Naive B cell (primary cell): Measurements from ENCODE around the gene SLC16A13. TPM values are rescaled to one million over a fixed set of nuclear protein-coding genes. Genes with fewer than 3 reads are reported as not detected.
A peak's percentile ranks its signal among the peaks of the same experiment; 100 is the strongest.

Experiments
- ATAC-seq, 2 donors: fragments of 150-1000 bp; cut with Tn5 transposase; 2 replicates each; pipeline ENCODE4 v1.10.0; 2021; ENCODE audit warnings: low read depth in 2 of 2, mild to moderate bottlenecking in 2 of 2, moderate library complexity in 2 of 2
- DNase-seq: peaks from one replicate; pipeline ENCODE4 v3.0.0; 2022
- H3K27ac Mint-ChIP-seq, 6 donors: one replicate each; pipeline ENCODE4 v1.8.0; 2020 to 2022; ENCODE audit warnings: mild to moderate bottlenecking in 6 of 6, mixed read lengths in 6 of 6, moderate library complexity in 5 of 6, inconsistent platforms in 2 of 6
- H3K27me3 Mint-ChIP-seq, 3 donors: one replicate each; pipeline ENCODE4 v1.8.0; 2021 to 2022; ENCODE audit warnings: mixed read lengths in 3 of 3, mild to moderate bottlenecking in 1 of 3
- H3K36me3 Mint-ChIP-seq, 2 donors: one replicate each; pipeline ENCODE4 v1.8.0; 2020 to 2022; ENCODE audit warnings: mixed read lengths in 2 of 2, inconsistent platforms in 1 of 2, mild to moderate bottlenecking in 1 of 2
- H3K4me1 Mint-ChIP-seq, 3 donors: one replicate each; pipeline ENCODE4 v1.8.0; 2020 to 2022; ENCODE audit warnings: mixed read lengths in 3 of 3, inconsistent platforms in 1 of 3, mild to moderate bottlenecking in 1 of 3, moderate library complexity in 1 of 3
- H3K4me3 Mint-ChIP-seq, 8 donors: one replicate each; pipeline ENCODE4 v1.8.0; 2020 to 2022; ENCODE audit warnings: mild to moderate bottlenecking in 8 of 8, mixed read lengths in 8 of 8, moderate library complexity in 8 of 8, inconsistent platforms in 2 of 8
- H3K9me3 Mint-ChIP-seq, 7 donors: one replicate each; pipeline ENCODE4 v1.8.0; 2020 to 2022; ENCODE audit warnings: mixed read lengths in 7 of 7, mild to moderate bottlenecking in 5 of 7, inconsistent platforms in 2 of 7, moderate library complexity in 1 of 7
- polyA plus RNA-seq, 6 donors: library from polyadenylated mRNA; unstranded; fragments of 300-500 nt; fragmentation: Illumina TruSeq; gene quantifications; one replicate each; pipeline ENCODE4 v1.2.3, GENCODE V29; 2021; ENCODE audit warnings: low read depth in 6 of 6

Gene SLC16A13
- polyA plus RNA-seq, 6 donors from 2014 or later: 0.66 to 3.0 (median 2.4) TPM

- H3K4me3 Mint-ChIP-seq: no peak overlapping the region
- ATAC-seq (no peak), DNase-seq (no peak)
- peaks cover 39 to 62% (median 50%) of the 10 kb centered on the region in 3 donors for H3K4me1 Mint-ChIP-seq
- H3K9me3 Mint-ChIP-seq: peaks cover 0 to 2% (median 0%) of the 10 kb centered on the region in 7 donors
- no peaks in the 10 kb centered on the region for H3K27me3 Mint-ChIP-seq
- H3K27ac Mint-ChIP-seq: peak overlapping the region in 3 of 6 donors; percentile 49 to 80 (median 56)
- H3K36me3 Mint-ChIP-seq: no peaks in the 10 kb centered on the region
These were observed 10.6 kb upstream of the SLC16A13 start for GRCh38 chr17:7025245-7025644.

- H3K27me3 Mint-ChIP-seq: no peaks in the 10 kb centered on the region
These were observed 9.2 kb upstream of the SLC16A13 start for GRCh38 chr17:7026471-7027115.

GRCh38 chr17:7027335-7027734 is 8.5 kb upstream of the SLC16A13 start:
- Mint-ChIP-seq H3K36me3 (no peaks in the 10 kb centered on the region), H3K4me1 (peaks cover 35 to 47% (median 45%) of the 10 kb centered on the region in 3 donors), H3K27me3 (no peaks in the 10 kb centered on the region), H3K27ac (peak overlapping the region in 1 of 6 donors; percentile 77), H3K4me3 (no peak overlapping the region), H3K9me3 (peaks cover 0 to 2% (median 0%) of the 10 kb centered on the region in 7 donors)
- no peak for ATAC-seq
- DNase-seq: no peak

More at GRCh38 chr17:7026471-7027115, 9.2 kb upstream of the SLC16A13 start:
- peaks cover 0 to 2% (median 0%) of the 10 kb centered on the region in 7 donors for H3K9me3 Mint-ChIP-seq
- H3K36me3 Mint-ChIP-seq: no peaks in the 10 kb centered on the region
- H3K27ac Mint-ChIP-seq: peak overlapping the region in 1 of 6 donors; percentile 53
- no peak overlapping the region for H3K4me3 Mint-ChIP-seq
- ATAC-seq: no peak
- no peak for DNase-seq
- H3K4me1 Mint-ChIP-seq: peaks cover 36 to 54% (median 48%) of the 10 kb centered on the region in 3 donors

- DNase-seq: no peak
- ATAC-seq: no peak
- Mint-ChIP-seq H3K27ac (peak overlapping the region in 5 of 6 donors; percentile 30 to 90 (median 75)), H3K9me3 (no peaks in the 10 kb centered on the region), H3K36me3 (no peaks in the 10 kb centered on the region), H3K27me3 (no peaks in the 10 kb centered on the region), H3K4me3 (peak overlapping the region in 6 of 8 donors; percentile 26 to 84 (median 70)), H3K4me1 (peaks cover 29 to 39% (median 36%) of the 10 kb centered on the region in 3 donors)
These were observed 6.7 kb upstream of the SLC16A13 start for GRCh38 chr17:7029096-7029495.

DNA sequence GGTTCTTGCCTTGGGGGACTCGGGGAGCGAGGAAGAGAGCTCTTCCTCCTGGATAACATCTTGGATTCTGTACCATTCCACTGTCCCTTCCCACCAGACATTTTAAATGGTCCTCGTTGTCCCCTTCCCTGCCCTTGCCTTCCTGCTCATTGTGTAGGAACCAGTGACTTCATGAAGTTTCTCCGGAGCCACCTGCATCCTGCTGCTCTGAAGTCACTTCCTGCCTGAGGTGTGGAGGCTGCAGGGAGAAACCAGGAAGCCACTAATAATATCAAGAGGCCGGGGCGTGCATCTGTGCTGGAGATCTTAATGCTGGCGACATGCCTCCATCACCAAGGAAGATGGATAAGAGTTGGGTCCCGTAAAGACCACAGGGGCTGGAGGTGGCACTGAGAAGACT is 6.2 kb upstream of the SLC16A13 start:
- H3K36me3 Mint-ChIP-seq: no peaks in the 10 kb centered on the region
- peak overlapping the region; percentile 46 to 87 (median 74) for H3K4me3 Mint-ChIP-seq
- H3K9me3 Mint-ChIP-seq: no peaks in the 10 kb centered on the region
- H3K27ac Mint-ChIP-seq: peak overlapping the region in 5 of 6 donors; percentile 62 to 90 (median 84)
- no peaks in the 10 kb centered on the region for H3K27me3 Mint-ChIP-seq
- H3K4me1 Mint-ChIP-seq: peaks cover 31 to 34% (median 32%) of the 10 kb centered on the region in 3 donors
- peak; percentile 28 for DNase-seq
- ATAC-seq: peak; percentile 77 to 82

DNA sequence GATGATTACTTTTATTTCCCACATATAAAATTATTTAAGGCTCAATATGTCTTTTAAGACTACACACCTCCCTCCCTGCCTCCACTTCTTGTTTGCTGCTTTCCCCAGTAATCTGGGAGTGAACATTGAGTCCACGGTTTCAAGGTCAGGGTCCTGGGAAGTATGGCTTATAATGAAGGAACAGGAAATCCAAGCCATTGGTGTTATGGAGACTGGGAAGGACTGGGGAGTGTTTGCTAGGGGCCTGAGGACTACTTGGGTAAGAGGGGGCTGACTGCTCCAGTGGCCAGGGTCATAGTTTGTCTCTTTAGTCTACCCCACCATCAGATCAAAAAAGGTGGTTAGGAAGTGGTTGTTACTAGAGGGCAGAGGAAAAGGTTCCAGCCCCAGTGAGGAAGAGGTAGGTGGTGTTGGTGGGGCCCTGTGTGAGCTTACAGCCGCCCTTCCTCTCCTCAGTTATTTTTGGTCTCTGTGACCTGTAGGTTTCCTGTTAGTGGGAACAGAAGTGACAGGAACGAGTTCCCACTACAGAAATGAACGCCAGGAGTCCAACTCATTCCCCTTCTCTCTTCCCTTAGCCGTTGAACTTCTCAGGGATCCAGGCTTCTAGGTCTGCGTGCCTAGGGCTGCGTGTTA is 742 bp upstream of the SLC16A13 start:
- Mint-ChIP-seq H3K27me3 (no peaks in the 10 kb centered on the region), H3K9me3 (no peaks in the 10 kb centered on the region), H3K4me3 (peak overlapping the region; percentile 89 to 99 (median 96)), H3K36me3 (no peaks in the 10 kb centered on the region), H3K27ac (peak overlapping the region; percentile 97 to 100 (median 98)), H3K4me1 (peaks cover 42 to 59% (median 52%) of the 10 kb centered on the region in 3 donors)
- peak; percentile 18 to 20 for ATAC-seq
- no peak for DNase-seq

DNA sequence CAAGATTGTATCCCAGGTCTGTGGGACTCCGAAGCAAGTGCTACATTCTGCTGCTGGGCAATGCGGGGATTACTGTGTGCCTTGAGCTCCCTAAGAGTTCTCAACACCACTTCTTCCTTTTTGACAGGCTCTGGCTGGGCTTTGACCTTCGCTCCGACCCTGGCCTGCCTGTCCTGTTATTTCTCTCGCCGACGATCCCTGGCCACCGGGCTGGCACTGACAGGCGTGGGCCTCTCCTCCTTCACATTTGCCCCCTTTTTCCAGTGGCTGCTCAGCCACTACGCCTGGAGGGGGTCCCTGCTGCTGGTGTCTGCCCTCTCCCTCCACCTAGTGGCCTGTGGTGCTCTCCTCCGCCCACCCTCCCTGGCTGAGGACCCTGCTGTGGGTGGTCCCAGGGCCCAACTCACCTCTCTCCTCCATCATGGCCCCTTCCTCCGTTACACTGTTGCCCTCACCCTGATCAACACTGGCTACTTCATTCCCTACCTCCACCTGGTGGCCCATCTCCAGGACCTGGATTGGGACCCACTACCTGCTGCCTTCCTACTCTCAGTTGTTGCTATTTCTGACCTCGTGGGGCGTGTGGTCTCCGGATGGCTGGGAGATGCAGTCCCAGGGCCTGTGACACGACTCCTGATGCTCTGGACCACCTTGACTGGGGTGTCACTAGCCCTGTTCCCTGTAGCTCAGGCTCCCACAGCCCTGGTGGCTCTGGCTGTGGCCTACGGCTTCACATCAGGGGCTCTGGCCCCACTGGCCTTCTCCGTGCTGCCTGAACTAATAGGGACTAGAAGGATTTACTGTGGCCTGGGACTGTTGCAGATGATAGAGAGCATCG is 2.4 kb downstream of the SLC16A13 start:
- H3K4me3 Mint-ChIP-seq: peak overlapping the region in 6 of 8 donors; percentile 2 to 91 (median 60)
- H3K27me3 Mint-ChIP-seq: no peaks in the 10 kb centered on the region
- ATAC-seq: no peak
- H3K9me3 Mint-ChIP-seq: no peaks in the 10 kb centered on the region
- peak overlapping the region in 4 of 6 donors; percentile 16 to 84 (median 59) for H3K27ac Mint-ChIP-seq
- H3K4me1 Mint-ChIP-seq: peaks cover 48 to 54% (median 53%) of the 10 kb centered on the region in 3 donors
- DNase-seq: no peak
- no peaks in the 10 kb centered on the region for H3K36me3 Mint-ChIP-seq

GRCh38 chr17:7039832-7040231 is 4.0 kb downstream of the SLC16A13 start:
- Mint-ChIP-seq H3K4me1 (peaks cover 47 to 58% (median 55%) of the 10 kb centered on the region in 3 donors), H3K4me3 (peak overlapping the region in 3 of 8 donors; percentile 22 to 74 (median 29)), H3K27ac (peak overlapping the region in 3 of 6 donors; percentile 58 to 77 (median 64)), H3K9me3 (no peaks in the 10 kb centered on the region), H3K27me3 (no peaks in the 10 kb centered on the region), H3K36me3 (no peaks in the 10 kb centered on the region)
- DNase-seq (no peak), ATAC-seq (no peak)

DNA sequence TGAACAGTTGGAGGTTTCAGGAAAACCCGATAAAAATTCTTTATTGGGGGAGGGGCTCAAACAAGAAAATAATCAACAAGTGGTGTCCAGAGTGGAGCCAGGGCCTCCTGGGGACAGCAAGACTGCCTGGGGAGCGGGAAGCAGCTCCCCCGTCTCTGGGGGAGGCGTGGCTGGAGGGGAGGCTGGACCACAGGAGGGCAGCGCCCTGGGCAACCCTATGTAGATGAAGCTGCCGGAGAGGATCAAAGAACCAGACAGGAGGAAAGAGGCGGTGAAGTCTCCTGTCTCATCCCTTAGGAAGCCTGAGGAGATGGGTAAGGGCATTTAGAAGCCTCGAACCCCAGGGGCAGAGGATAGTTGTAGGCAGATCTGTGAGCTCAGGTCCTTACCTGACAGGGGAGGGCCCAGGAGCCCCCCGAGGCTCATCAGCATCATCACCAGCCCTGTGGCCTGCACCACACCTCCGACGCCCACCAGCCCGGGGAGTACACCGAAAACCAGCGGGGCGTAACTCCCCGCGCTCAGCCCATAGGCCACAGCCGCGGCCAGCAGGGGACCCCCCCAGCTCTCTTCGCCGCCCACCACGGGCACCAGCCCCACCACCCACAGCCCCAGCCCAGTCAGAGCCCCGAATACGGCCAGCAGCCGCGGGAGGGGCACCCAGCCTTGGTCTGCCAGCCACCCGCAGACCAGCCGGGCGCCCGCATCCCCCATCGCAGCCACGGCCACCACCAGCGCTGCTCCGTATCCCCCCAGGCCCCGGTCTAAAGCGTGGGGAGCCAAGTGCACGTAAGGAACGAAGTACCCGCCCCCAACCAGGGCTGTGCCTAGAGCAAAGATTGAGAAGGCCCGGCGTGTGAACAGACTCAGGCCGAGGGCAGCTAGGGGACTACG is 6.0 kb downstream of the SLC16A13 start:
- no peaks in the 10 kb centered on the region for H3K27me3 Mint-ChIP-seq

GRCh38 chr17:7042501-7043181 is 6.8 kb downstream of the SLC16A13 start:
- H3K27ac Mint-ChIP-seq: peak overlapping the region; percentile 44 to 89 (median 87)
- no peaks in the 10 kb centered on the region for H3K36me3 Mint-ChIP-seq
- H3K9me3 Mint-ChIP-seq: no peaks in the 10 kb centered on the region
- no peaks in the 10 kb centered on the region for H3K27me3 Mint-ChIP-seq
- ATAC-seq: peak; percentile 19 to 26
- DNase-seq: peak; percentile 55
- peak overlapping the region; percentile 74 to 91 (median 86) for H3K4me3 Mint-ChIP-seq
- H3K4me1 Mint-ChIP-seq: peaks cover 52 to 59% (median 57%) of the 10 kb centered on the region in 3 donors

More for the DNA sequence above, 6.0 kb downstream of the SLC16A13 start:
- DNase-seq (peak; percentile 56), ATAC-seq (peak; percentile 20 to 23)
- Mint-ChIP-seq H3K4me3 (peak overlapping the region; percentile 74 to 91 (median 86)), H3K9me3 (no peaks in the 10 kb centered on the region), H3K27ac (peak overlapping the region; percentile 44 to 88 (median 87)), H3K36me3 (no peaks in the 10 kb centered on the region), H3K4me1 (peaks cover 47 to 56% (median 54%) of the 10 kb centered on the region in 3 donors)

- no peaks in the 10 kb centered on the region for H3K9me3 Mint-ChIP-seq
- H3K27ac Mint-ChIP-seq: peak overlapping the region in 4 of 6 donors; percentile 44 to 89 (median 87)
- DNase-seq (no peak), ATAC-seq (no peak)
- no peaks in the 10 kb centered on the region for H3K27me3 Mint-ChIP-seq
- no peaks in the 10 kb centered on the region for H3K36me3 Mint-ChIP-seq
- peaks cover 51 to 57% (median 56%) of the 10 kb centered on the region in 3 donors for H3K4me1 Mint-ChIP-seq
- peak overlapping the region; percentile 74 to 91 (median 86) for H3K4me3 Mint-ChIP-seq
These were observed 7.3 kb downstream of the SLC16A13 start for GRCh38 chr17:7043182-7043496.
